SH-SY5Y (cell line): ENCODE measurements around the gene GAD2.

Source experiments
- GATA2 ChIP-seq: IDR thresholded peaks from 2 replicates; pipeline ENCODE4 v1.6.1; 2011; ENCODE audit warnings: mild to moderate bottlenecking, low read depth, low read length
- GATA3 ChIP-seq: IDR thresholded peaks from 2 replicates; pipeline ENCODE4 v1.6.1; 2011; ENCODE audit warnings: low read depth, mild to moderate bottlenecking, low read length, moderate library complexity

GRCh38 chr10:26336979-26337378 lies 120.4 kb downstream of the GAD2 start:
- no peak for TF ChIP-seq GATA3
- TF ChIP-seq GATA2 = no peak
